Stimulated activated CD4-positive, alpha-beta T cell treated with anti-CD3 and anti-CD28 coated beads, Interleukin-1b, Interleukin-23, amount 100 ng/mL, for 48 hours (primary cell): Measurements from ENCODE around the gene DENND1A.
"Not testable (repeated sequence)": the region's sequence is repeated elsewhere in the genome, so short reads cannot be mapped to it uniquely, and the experiment has no call there.

Source experiments
- DNase-seq: peaks from one replicate; pipeline ENCODE4 v3.0.0-alpha.2; 2020

Gene DENND1A

GRCh38 chr9:123344192-123344949, 585.6 kb downstream of the DENND1A start:
- no peak for DNase-seq

- DNase-seq, result no peak
Observed at GRCh38 chr9:123343443-123344191, 586.3 kb downstream of the DENND1A start.

- no peak for DNase-seq
Observed at GRCh38 chr9:123342247-123342646, 587.7 kb downstream of the DENND1A start.

- DNase-seq, result no peak
Observed at GRCh38 chr9:123341816-123342215, 588.1 kb downstream of the DENND1A start.

GRCh38 chr9:123339666-123340510, 590.0 kb downstream of the DENND1A start:
- DNase-seq, result peak; percentile 81

- peak; percentile 83 for DNase-seq
Observed at GRCh38 chr9:123338710-123339665, 590.9 kb downstream of the DENND1A start.

- DNase-seq, result no peak
Observed at GRCh38 chr9:123337971-123338370, 592.0 kb downstream of the DENND1A start.

GRCh38 chr9:123336959-123337358, 593.0 kb downstream of the DENND1A start:
- DNase-seq, result no peak

GRCh38 chr9:123336449-123336848, 593.5 kb downstream of the DENND1A start:
- DNase-seq, result no peak

- DNase-seq, result no peak
Observed at GRCh38 chr9:123335986-123336329, 594.0 kb downstream of the DENND1A start.

- DNase-seq, result no peak
Observed at GRCh38 chr9:123335193-123335985, 594.5 kb downstream of the DENND1A start.

- DNase-seq, result no peak
Observed at GRCh38 chr9:123334639-123335038, 595.3 kb downstream of the DENND1A start.

GRCh38 chr9:123333058-123333669, 596.8 kb downstream of the DENND1A start:
- not testable (repeated sequence) for DNase-seq

- no peak for DNase-seq
Observed at GRCh38 chr9:123331346-123332060, 598.4 kb downstream of the DENND1A start.
